ENCODE data around the gene RREB1.

RREB1 gene

GRCh38 chr6:7111095-7111690 lies 3.4 kb downstream of the RREB1 start:
- H3K27me3 ChIP-seq (ENCODE audit: control insufficient read depth, insufficient read depth, low read length) = no peaks in the 10 kb centered on the region

GRCh38 chr6:7112171-7112570 lies 4.4 kb downstream of the RREB1 start:
- no peaks in the 10 kb centered on the region for H3K9me3 ChIP-seq (ENCODE audit: control insufficient read depth, insufficient read depth, low read length)
- no peaks in the 10 kb centered on the region for H3K27me3 ChIP-seq (ENCODE audit: control insufficient read depth, insufficient read depth, low read length)
- peaks cover 3% of the 10 kb centered on the region for H3K4me1 ChIP-seq (ENCODE audit: control insufficient read depth, insufficient read depth, low read length)
- no peak overlapping the region for H3K27ac ChIP-seq (ENCODE audit: low read length)
- H3K4me3 ChIP-seq (ENCODE audit: low read length) = no peak overlapping the region
- no peak for DNase-seq (ENCODE audit: low read depth, low spot score)
- no peaks in the 10 kb centered on the region for H3K36me3 ChIP-seq (ENCODE audit: control insufficient read depth, insufficient read depth, low read length)

More at GRCh38 chr6:7111095-7111690, 3.4 kb downstream of the RREB1 start:
- no peak for DNase-seq (ENCODE audit: low read depth, low spot score)
- WGBS (ENCODE audit: insufficient coverage, insufficient read length) = no CpG with 5 or more reads among the region's 4 CpGs
- Histone ChIP-seq H3K27ac (ENCODE audit: low read length) (no peak overlapping the region), H3K4me3 (ENCODE audit: low read length) (no peak overlapping the region), H3K4me1 (ENCODE audit: control insufficient read depth, insufficient read depth, low read length) (peaks cover 3% of the 10 kb centered on the region), H3K9me3 (ENCODE audit: control insufficient read depth, insufficient read depth, low read length) (no peaks in the 10 kb centered on the region), H3K36me3 (ENCODE audit: control insufficient read depth, insufficient read depth, low read length) (no peaks in the 10 kb centered on the region)

GRCh38 chr6:7112741-7113313 lies 5.1 kb downstream of the RREB1 start:
- Histone ChIP-seq H3K36me3 (ENCODE audit: control insufficient read depth, insufficient read depth, low read length) (no peaks in the 10 kb centered on the region), H3K4me1 (ENCODE audit: control insufficient read depth, insufficient read depth, low read length) (peaks cover 3% of the 10 kb centered on the region), H3K4me3 (ENCODE audit: low read length) (no peak overlapping the region), H3K9me3 (ENCODE audit: control insufficient read depth, insufficient read depth, low read length) (no peaks in the 10 kb centered on the region), H3K27ac (ENCODE audit: low read length) (no peak overlapping the region), H3K27me3 (ENCODE audit: control insufficient read depth, insufficient read depth, low read length) (no peaks in the 10 kb centered on the region)
- DNase-seq (ENCODE audit: low read depth, low spot score) = no peak
- no CpG with 5 or more reads among the region's 15 CpGs for WGBS (ENCODE audit: insufficient coverage, insufficient read length)

- no CpG with 5 or more reads among the region's 9 CpGs for WGBS (ENCODE audit: insufficient coverage, insufficient read length)
- DNase-seq (ENCODE audit: low read depth, low spot score) = no peak
- H3K36me3 ChIP-seq (ENCODE audit: control insufficient read depth, insufficient read depth, low read length) = no peaks in the 10 kb centered on the region
- no peak overlapping the region for H3K4me3 ChIP-seq (ENCODE audit: low read length)
- no peak overlapping the region for H3K27ac ChIP-seq (ENCODE audit: low read length)
- H3K4me1 ChIP-seq (ENCODE audit: control insufficient read depth, insufficient read depth, low read length) = peaks cover 3% of the 10 kb centered on the region
- H3K27me3 ChIP-seq (ENCODE audit: control insufficient read depth, insufficient read depth, low read length) = no peaks in the 10 kb centered on the region
- H3K9me3 ChIP-seq (ENCODE audit: control insufficient read depth, insufficient read depth, low read length) = no peaks in the 10 kb centered on the region
Measured at GRCh38 chr6:7114744-7115458, 7.1 kb downstream of the RREB1 start.

GRCh38 chr6:7115543-7116231 lies 7.9 kb downstream of the RREB1 start:
- WGBS (ENCODE audit: insufficient coverage, insufficient read length) = no CpG with 5 or more reads among the region's 15 CpGs
- Histone ChIP-seq H3K27me3 (ENCODE audit: control insufficient read depth, insufficient read depth, low read length) (no peaks in the 10 kb centered on the region), H3K4me1 (ENCODE audit: control insufficient read depth, insufficient read depth, low read length) (peaks cover 3% of the 10 kb centered on the region), H3K36me3 (ENCODE audit: control insufficient read depth, insufficient read depth, low read length) (no peaks in the 10 kb centered on the region), H3K27ac (ENCODE audit: low read length) (no peak overlapping the region), H3K4me3 (ENCODE audit: low read length) (no peak overlapping the region), H3K9me3 (ENCODE audit: control insufficient read depth, insufficient read depth, low read length) (no peaks in the 10 kb centered on the region)
- DNase-seq (ENCODE audit: low read depth, low spot score) = no peak

- Histone ChIP-seq H3K4me3 (ENCODE audit: low read length) (no peak overlapping the region), H3K27ac (ENCODE audit: low read length) (no peak overlapping the region), H3K9me3 (ENCODE audit: control insufficient read depth, insufficient read depth, low read length) (no peaks in the 10 kb centered on the region), H3K4me1 (ENCODE audit: control insufficient read depth, insufficient read depth, low read length) (peaks cover 3% of the 10 kb centered on the region), H3K27me3 (ENCODE audit: control insufficient read depth, insufficient read depth, low read length) (no peaks in the 10 kb centered on the region), H3K36me3 (ENCODE audit: control insufficient read depth, insufficient read depth, low read length) (no peaks in the 10 kb centered on the region)
- no peak for DNase-seq (ENCODE audit: low read depth, low spot score)
- WGBS (ENCODE audit: insufficient coverage, insufficient read length) = no CpG with 5 or more reads among the region's 12 CpGs
Measured at GRCh38 chr6:7119272-7119801, 11.6 kb downstream of the RREB1 start.

GRCh38 chr6:7121700-7122241 lies 14.0 kb downstream of the RREB1 start:
- H3K4me3 ChIP-seq (ENCODE audit: low read length) = no peak overlapping the region
- no CpG with 5 or more reads among the region's 7 CpGs for WGBS (ENCODE audit: insufficient coverage, insufficient read length)
- no peak overlapping the region for H3K27ac ChIP-seq (ENCODE audit: low read length)
- H3K9me3 ChIP-seq (ENCODE audit: control insufficient read depth, insufficient read depth, low read length) = no peaks in the 10 kb centered on the region
- H3K36me3 ChIP-seq (ENCODE audit: control insufficient read depth, insufficient read depth, low read length) = no peaks in the 10 kb centered on the region
- DNase-seq (ENCODE audit: low read depth, low spot score) = no peak
- no peaks in the 10 kb centered on the region for H3K27me3 ChIP-seq (ENCODE audit: control insufficient read depth, insufficient read depth, low read length)
- peaks cover 4% of the 10 kb centered on the region for H3K4me1 ChIP-seq (ENCODE audit: control insufficient read depth, insufficient read depth, low read length)

- H3K36me3 ChIP-seq (ENCODE audit: control insufficient read depth, insufficient read depth, low read length) = no peaks in the 10 kb centered on the region
- WGBS (ENCODE audit: insufficient coverage, insufficient read length) = no CpG with 5 or more reads among the region's 3 CpGs
- peaks cover 5% of the 10 kb centered on the region for H3K4me1 ChIP-seq (ENCODE audit: control insufficient read depth, insufficient read depth, low read length)
- DNase-seq (ENCODE audit: low read depth, low spot score) = no peak
- H3K27me3 ChIP-seq (ENCODE audit: control insufficient read depth, insufficient read depth, low read length) = no peaks in the 10 kb centered on the region
- H3K4me3 ChIP-seq (ENCODE audit: low read length) = no peak overlapping the region
- H3K9me3 ChIP-seq (ENCODE audit: control insufficient read depth, insufficient read depth, low read length) = no peaks in the 10 kb centered on the region
- no peak overlapping the region for H3K27ac ChIP-seq (ENCODE audit: low read length)
Measured at GRCh38 chr6:7122684-7123083, 14.9 kb downstream of the RREB1 start.

GRCh38 chr6:7124114-7124513 lies 16.4 kb downstream of the RREB1 start:
- no peak overlapping the region for H3K4me3 ChIP-seq (ENCODE audit: low read length)
- H3K27me3 ChIP-seq (ENCODE audit: control insufficient read depth, insufficient read depth, low read length) = no peaks in the 10 kb centered on the region
- DNase-seq (ENCODE audit: low read depth, low spot score) = no peak
- H3K27ac ChIP-seq (ENCODE audit: low read length) = no peak overlapping the region
- no peaks in the 10 kb centered on the region for H3K36me3 ChIP-seq (ENCODE audit: control insufficient read depth, insufficient read depth, low read length)
- no CpG with 5 or more reads among the region's 4 CpGs for WGBS (ENCODE audit: insufficient coverage, insufficient read length)
- H3K4me1 ChIP-seq (ENCODE audit: control insufficient read depth, insufficient read depth, low read length) = peaks cover 5% of the 10 kb centered on the region
- no peaks in the 10 kb centered on the region for H3K9me3 ChIP-seq (ENCODE audit: control insufficient read depth, insufficient read depth, low read length)

- WGBS (ENCODE audit: insufficient coverage, insufficient read length) = no CpG with 5 or more reads among the region's 2 CpGs
- no peak for DNase-seq (ENCODE audit: low read depth, low spot score)
- Histone ChIP-seq H3K27me3 (ENCODE audit: control insufficient read depth, insufficient read depth, low read length) (no peaks in the 10 kb centered on the region), H3K36me3 (ENCODE audit: control insufficient read depth, insufficient read depth, low read length) (no peaks in the 10 kb centered on the region), H3K4me3 (ENCODE audit: low read length) (no peak overlapping the region), H3K9me3 (ENCODE audit: control insufficient read depth, insufficient read depth, low read length) (no peaks in the 10 kb centered on the region), H3K4me1 (ENCODE audit: control insufficient read depth, insufficient read depth, low read length) (peaks cover 5% of the 10 kb centered on the region), H3K27ac (ENCODE audit: low read length) (no peak overlapping the region)
Measured at GRCh38 chr6:7124636-7125035, 16.9 kb downstream of the RREB1 start.
